ENCODE results near the gene RPRD1B. TPM values are rescaled to one million over a fixed set of nuclear protein-coding genes. Genes with fewer than 3 reads are reported as not detected.
A peak's percentile ranks its signal among the peaks of the same experiment; 100 is the strongest.

Gene RPRD1B
- total and polyA plus RNA-seq, 2 of the 4 experiments (the other 2 are of a cell fraction), result 8.4 to 9.9 TPM

DNA sequence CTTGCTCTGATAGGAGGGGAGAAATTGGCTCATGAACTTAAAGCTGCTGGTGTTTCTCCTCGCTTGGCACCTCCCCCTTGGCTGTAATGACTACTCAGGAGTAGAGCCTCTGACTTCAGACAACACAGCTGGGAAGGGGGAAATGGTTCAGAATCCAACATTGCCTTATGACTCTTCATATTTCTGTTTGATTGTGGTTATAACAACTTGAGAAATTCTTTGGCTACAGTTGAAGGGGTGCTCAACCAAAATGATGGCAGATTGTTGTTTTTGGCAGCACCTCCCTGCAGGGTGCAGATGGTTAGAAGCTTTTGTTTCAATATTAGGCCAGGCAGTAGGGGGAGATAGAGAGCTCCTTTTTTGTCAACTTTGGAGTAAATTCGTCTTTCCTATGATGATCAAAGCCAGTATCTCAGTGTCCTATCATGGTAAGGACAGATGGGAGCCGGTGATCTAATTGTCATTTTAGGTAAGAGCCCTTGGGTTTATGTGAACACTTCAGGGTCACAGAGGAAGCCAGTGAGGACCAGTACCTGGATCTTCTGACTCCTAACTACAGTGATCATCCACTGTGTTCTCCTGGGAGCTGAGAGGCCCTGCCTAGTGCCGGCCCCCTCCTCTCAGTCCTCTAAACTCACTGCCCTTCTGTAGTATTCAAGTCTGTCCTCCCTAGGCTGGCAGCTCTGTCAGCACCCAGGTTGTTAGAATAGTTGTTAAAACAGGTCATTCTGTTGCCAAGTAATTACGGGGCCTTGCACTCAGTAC, 39.9 kb downstream of the RPRD1B start:
- peak overlapping the region; percentile 90 for H2BK120ac ChIP-seq (ENCODE audit: low read depth, low read length)
- peaks cover 21% of the 10 kb centered on the region for H3K4me1 ChIP-seq (ENCODE audit: control insufficient read depth, insufficient read depth, low read length)
- in situ Hi-C loops (cut with MboI; ENCODE audit: low sequenced_read_pairs), result no loop called here
- H3K9me1 ChIP-seq (ENCODE audit: insufficient read depth, low read length), result peaks cover 18% of the 10 kb centered on the region
- intact Hi-C loops (cut with micrococcal nuclease), result loop anchor here (1.0 to 2.0 kb wide), 3 partner anchors 92 to 148 kb away; partner anchors contain the start of gene TGM2
- H3K4me2 ChIP-seq (ENCODE audit: low read depth, low read length), result peak overlapping the region; percentile 55
- H3K36me3 ChIP-seq (ENCODE audit: control insufficient read depth, insufficient read depth, low read length), result peaks cover 22% of the 10 kb centered on the region
- peak overlapping the region; percentile 88 for H3K4ac ChIP-seq (ENCODE audit: low read depth, low read length)
- peak overlapping the region; percentile 28 to 83; a peak in 3 of 4 replicates for H4K8ac ChIP-seq (ENCODE audit: low read depth in 2 of 2, low read length in 2 of 2)
- peak overlapping the region; percentile 29; the same call in 1 of the 2 replicates for H3K56ac ChIP-seq (ENCODE audit: extremely low read depth, insufficient read depth, low read length)
- H3K9ac ChIP-seq (ENCODE audit: low read depth, low read length), result peak overlapping the region; percentile 50
- dilution Hi-C loops (cut with HindIII; ENCODE audit: low sequenced_read_pairs, unreplicated experiment), result no loop called here
- no peaks in the 10 kb centered on the region for H3K9me3 ChIP-seq (ENCODE audit: control insufficient read depth, insufficient read depth, low read length)
- WGBS, 2 experiments (ENCODE audit: extremely low coverage in 2 of 2, insufficient read length in 1 of 2), result no CpG with 5 or more reads among the region's 5 CpGs
- H3K4me3 ChIP-seq (ENCODE audit: insufficient read depth, low read depth, low read length), result no peak overlapping the region
- peak overlapping the region; percentile 72 for H3K18ac ChIP-seq (ENCODE audit: low read depth, low read length)
- H2BK20ac ChIP-seq (ENCODE audit: low read depth, low read length), result peak overlapping the region; percentile 95
- peak overlapping the region; percentile 81 for H3K14ac ChIP-seq (replicated peaks; ENCODE audit: low read depth, low read length)
- peak; percentile 98 for DNase-seq
- peak overlapping the region; percentile 89 for H2AK5ac ChIP-seq (ENCODE audit: low read depth, low read length)
- H3K79me1 ChIP-seq (ENCODE audit: low read depth in 1 of 2, low read length in 2 of 2), result peaks cover 35 to 55% of the 10 kb centered on the region in 2 experiments
- peak; percentile 87 for ATAC-seq (ENCODE audit: low read depth)
- no peak overlapping the region for H2AFZ ChIP-seq (replicated peaks; ENCODE audit: low read length, poor library complexity)
- H3K27me3 ChIP-seq (ENCODE audit: control insufficient read depth, insufficient read depth, low read length), result no peaks in the 10 kb centered on the region
- peak overlapping the region; percentile 50; the same call in 1 of the 2 replicates for H3K23ac ChIP-seq (ENCODE audit: low read depth, low read length)
- H2AK9ac ChIP-seq (replicated peaks; ENCODE audit: low read depth, low read length, poor library complexity), result peak overlapping the region; percentile 8
- no TSS peak for BruUV-seq (replicated peaks)
- H2BK5ac ChIP-seq (ENCODE audit: low read depth, low read length, poor library complexity, severe bottlenecking), result peak overlapping the region; percentile 92
- peak overlapping the region; percentile 78 for H4K5ac ChIP-seq (ENCODE audit: low read depth, low read length)
- peak overlapping the region; percentile 73 for H4K91ac ChIP-seq (ENCODE audit: insufficient read depth, low read depth, low read length)
- H4K20me1 ChIP-seq (ENCODE audit: insufficient read depth, low read length), result no peaks in the 10 kb centered on the region
- ChIA-PET POLR2A (ENCODE audit: unreplicated experiment) (no interaction called here), CTCF (interaction anchor here (0.7 to 2.0 kb wide), 21 partner anchors 10 to 283 kb away, joined by 3 to 21 read pairs (median 4); no protein-coding TSS in a partner anchor)
- H3K27ac ChIP-seq (ENCODE audit: insufficient read depth, low read length), result peak overlapping the region; percentile 89
- H2BK15ac ChIP-seq (ENCODE audit: low read depth, low read length), result peak overlapping the region; percentile 87
- TF ChIP-seq RFX5 (IDR thresholded peaks at IDR 0.05; ENCODE audit: low read depth, low read length) (no peak), MAFK (IDR thresholded peaks at IDR 0.05; ENCODE audit: low read depth, low read length) (no peak), CEBPB (IDR thresholded peaks at IDR 0.05; ENCODE audit: low read depth, low read length) (no peak), FOS (IDR thresholded peaks at IDR 0.05; ENCODE audit: low read depth, low read length) (no peak), MAZ (IDR thresholded peaks at IDR 0.05; ENCODE audit: borderline replicate concordance, low read depth, low read length) (no peak), RCOR1 (IDR thresholded peaks at IDR 0.05; ENCODE audit: insufficient replicate concordance, low read length) (peak; percentile 69), RAD21 (IDR thresholded peaks at IDR 0.05; ENCODE audit: low read length) (peak; percentile 75), POLR2A (IDR thresholded peaks at IDR 0.05; ENCODE audit: low read depth, low read length) (no peak), MXI1 (IDR thresholded peaks at IDR 0.05; ENCODE audit: borderline replicate concordance, low read depth, low read length) (no peak), NFE2L2 (IDR thresholded peaks at IDR 0.05; ENCODE audit: low read depth, low read length) (peak; percentile 1; the same call in 1 of the 2 replicates), CHD1 (IDR thresholded peaks at IDR 0.05; ENCODE audit: low read depth, low read length) (no peak), BHLHE40 (IDR thresholded peaks at IDR 0.05; ENCODE audit: low read depth, low read length) (no peak), SMC3 (IDR thresholded peaks at IDR 0.05; ENCODE audit: low read depth, low read length) (peak; percentile 76)
- TF ChIP-seq, protein P1, sequence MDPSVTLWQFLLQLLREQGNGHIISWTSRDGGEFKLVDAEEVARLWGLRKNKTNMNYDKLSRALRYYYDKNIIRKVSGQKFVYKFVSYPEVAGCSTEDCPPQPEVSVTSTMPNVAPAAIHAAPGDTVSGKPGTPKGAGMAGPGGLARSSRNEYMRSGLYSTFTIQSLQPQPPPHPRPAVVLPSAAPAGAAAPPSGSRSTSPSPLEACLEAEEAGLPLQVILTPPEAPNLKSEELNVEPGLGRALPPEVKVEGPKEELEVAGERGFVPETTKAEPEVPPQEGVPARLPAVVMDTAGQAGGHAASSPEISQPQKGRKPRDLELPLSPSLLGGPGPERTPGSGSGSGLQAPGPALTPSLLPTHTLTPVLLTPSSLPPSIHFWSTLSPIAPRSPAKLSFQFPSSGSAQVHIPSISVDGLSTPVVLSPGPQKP (IDR thresholded peaks at IDR 0.05; ENCODE audit: borderline replicate concordance, low read depth, low read length), result no peak
- TF ChIP-seq, protein P2, sequence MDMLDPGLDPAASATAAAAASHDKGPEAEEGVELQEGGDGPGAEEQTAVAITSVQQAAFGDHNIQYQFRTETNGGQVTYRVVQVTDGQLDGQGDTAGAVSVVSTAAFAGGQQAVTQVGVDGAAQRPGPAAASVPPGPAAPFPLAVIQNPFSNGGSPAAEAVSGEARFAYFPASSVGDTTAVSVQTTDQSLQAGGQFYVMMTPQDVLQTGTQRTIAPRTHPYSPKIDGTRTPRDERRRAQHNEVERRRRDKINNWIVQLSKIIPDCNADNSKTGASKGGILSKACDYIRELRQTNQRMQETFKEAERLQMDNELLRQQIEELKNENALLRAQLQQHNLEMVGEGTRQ (IDR thresholded peaks at IDR 0.05; ENCODE audit: low read depth, low read length), result no peak

Measured in IMR-90 (cell line).